ENCODE measurements around the gene MAGED2. TPM values are rescaled to one million over a fixed set of nuclear protein-coding genes. Genes with fewer than 3 reads are reported as not detected.
"Not testable (repeated sequence)": the region's sequence is repeated elsewhere in the genome, so short reads cannot be mapped to it uniquely, and the experiment has no call there.

MAGED2 gene
- total RNA-seq, 1 donor from 2014 or later, result 44.0 TPM

GRCh38 chrX:54824722-54825121 lies 17.2 kb downstream of the MAGED2 start:
- POLR2A ChIA-PET, result no interaction called here
- Mint-ChIP-seq H3K9me3 (no peaks in the 10 kb centered on the region), H3K27me3 (no peaks in the 10 kb centered on the region), H3K4me3 (no peak overlapping the region), H3K27ac (no peak overlapping the region), H3K4me1 (no peaks in the 10 kb centered on the region), H3K36me3 (ENCODE audit: low read depth) (no peaks in the 10 kb centered on the region)
- no peak for DNase-seq
- CTCF ChIA-PET, result no interaction called here
- TF ChIP-seq, protein P1, sequence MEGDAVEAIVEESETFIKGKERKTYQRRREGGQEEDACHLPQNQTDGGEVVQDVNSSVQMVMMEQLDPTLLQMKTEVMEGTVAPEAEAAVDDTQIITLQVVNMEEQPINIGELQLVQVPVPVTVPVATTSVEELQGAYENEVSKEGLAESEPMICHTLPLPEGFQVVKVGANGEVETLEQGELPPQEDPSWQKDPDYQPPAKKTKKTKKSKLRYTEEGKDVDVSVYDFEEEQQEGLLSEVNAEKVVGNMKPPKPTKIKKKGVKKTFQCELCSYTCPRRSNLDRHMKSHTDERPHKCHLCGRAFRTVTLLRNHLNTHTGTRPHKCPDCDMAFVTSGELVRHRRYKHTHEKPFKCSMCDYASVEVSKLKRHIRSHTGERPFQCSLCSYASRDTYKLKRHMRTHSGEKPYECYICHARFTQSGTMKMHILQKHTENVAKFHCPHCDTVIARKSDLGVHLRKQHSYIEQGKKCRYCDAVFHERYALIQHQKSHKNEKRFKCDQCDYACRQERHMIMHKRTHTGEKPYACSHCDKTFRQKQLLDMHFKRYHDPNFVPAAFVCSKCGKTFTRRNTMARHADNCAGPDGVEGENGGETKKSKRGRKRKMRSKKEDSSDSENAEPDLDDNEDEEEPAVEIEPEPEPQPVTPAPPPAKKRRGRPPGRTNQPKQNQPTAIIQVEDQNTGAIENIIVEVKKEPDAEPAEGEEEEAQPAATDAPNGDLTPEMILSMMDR (IDR thresholded peaks at IDR 0.05), result no peak
- no peak for ATAC-seq (ENCODE audit: low read depth)
- intact Hi-C loops (cut with micrococcal nuclease), result no loop called here

DNA sequence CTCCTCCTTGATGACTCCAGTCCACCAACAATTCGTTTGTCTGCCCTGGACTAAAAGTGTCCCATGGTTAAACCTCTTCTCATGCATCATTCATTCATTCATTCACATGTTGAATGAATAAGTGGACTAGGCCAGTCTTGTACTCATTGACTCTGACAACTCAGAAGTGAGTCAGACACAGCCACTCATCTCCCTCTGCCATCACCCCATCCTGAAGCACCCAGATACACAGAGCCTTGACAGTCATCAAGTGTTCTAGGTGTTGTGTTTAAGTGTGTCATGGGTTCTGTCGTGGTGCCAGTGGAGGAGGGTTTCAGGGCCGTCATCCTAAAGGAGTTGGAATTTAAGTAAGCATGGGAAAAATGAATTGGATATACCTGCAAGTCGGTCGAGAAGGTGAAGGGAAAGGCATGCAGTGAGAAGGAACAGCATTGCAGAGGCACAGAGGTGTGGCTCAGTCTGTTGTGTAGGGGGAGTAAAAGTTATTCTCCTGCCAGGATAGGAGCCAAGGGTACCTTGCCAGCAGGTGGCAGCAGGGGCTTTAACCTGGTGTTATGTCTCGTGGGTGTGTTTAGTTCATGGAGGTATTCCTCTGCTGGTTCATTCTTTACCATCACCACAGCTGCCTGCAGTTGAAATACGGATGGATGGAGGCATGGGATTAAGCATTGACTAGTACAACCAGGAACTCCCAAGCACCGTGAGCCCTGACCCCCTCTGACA lies 18.3 kb downstream of the MAGED2 start:
- ChIA-PET CTCF (no interaction called here), POLR2A (no interaction called here)
- intact Hi-C loops (cut with micrococcal nuclease), result loop anchor here (1.0 kb wide), 1 partner anchor 231 kb away; no protein-coding TSS in a partner anchor
- DNase-seq, result no peak
- peak; percentile 45 for ATAC-seq (ENCODE audit: low read depth)
- H3K27me3 Mint-ChIP-seq, result no peaks in the 10 kb centered on the region
- H3K36me3 Mint-ChIP-seq (ENCODE audit: low read depth), result no peaks in the 10 kb centered on the region
- TF ChIP-seq, protein P1 (IDR thresholded peaks at IDR 0.05), result no peak
- no peaks in the 10 kb centered on the region for H3K4me1 Mint-ChIP-seq
- no peaks in the 10 kb centered on the region for H3K9me3 Mint-ChIP-seq
- no peak overlapping the region for H3K27ac Mint-ChIP-seq
- no peak overlapping the region for H3K4me3 Mint-ChIP-seq

GRCh38 chrX:54826598-54826997 lies 19.1 kb downstream of the MAGED2 start:
- ATAC-seq (ENCODE audit: low read depth), result no peak

GRCh38 chrX:54838583-54838982 lies 31.0 kb downstream of the MAGED2 start:
- H3K9me3 Mint-ChIP-seq, result no peaks in the 10 kb centered on the region
- no peak overlapping the region for H3K27ac Mint-ChIP-seq
- H3K27me3 Mint-ChIP-seq, result peaks cover 1% of the 10 kb centered on the region
- CTCF ChIA-PET, result no interaction called here
- DNase-seq, result no peak
- intact Hi-C loops (cut with micrococcal nuclease), result no loop called here
- TF ChIP-seq, protein P1 (IDR thresholded peaks at IDR 0.05), result no peak
- no peaks in the 10 kb centered on the region for H3K36me3 Mint-ChIP-seq (ENCODE audit: low read depth)
- ATAC-seq (ENCODE audit: low read depth), result no peak
- POLR2A ChIA-PET, result no interaction called here
- no peaks in the 10 kb centered on the region for H3K4me1 Mint-ChIP-seq
- H3K4me3 Mint-ChIP-seq, result no peak overlapping the region

More at GRCh38 chrX:54826598-54826997, 19.1 kb downstream of the MAGED2 start:
- ChIA-PET POLR2A (no interaction called here), CTCF (no interaction called here)
- intact Hi-C loops (cut with micrococcal nuclease), result loop anchor here (1.0 kb wide), 1 partner anchor 231 kb away; no protein-coding TSS in a partner anchor
- no peaks in the 10 kb centered on the region for H3K36me3 Mint-ChIP-seq (ENCODE audit: low read depth)
- H3K27me3 Mint-ChIP-seq, result no peaks in the 10 kb centered on the region
- DNase-seq, result no peak
- no peaks in the 10 kb centered on the region for H3K4me1 Mint-ChIP-seq
- H3K4me3 Mint-ChIP-seq, result no peak overlapping the region
- TF ChIP-seq, protein P1 (IDR thresholded peaks at IDR 0.05), result no peak
- H3K27ac Mint-ChIP-seq, result no peak overlapping the region
- no peaks in the 10 kb centered on the region for H3K9me3 Mint-ChIP-seq

GRCh38 chrX:54841184-54841874 lies 33.8 kb downstream of the MAGED2 start:
- POLR2A ChIA-PET; intact Hi-C loops (cut with micrococcal nuclease); CTCF ChIA-PET; H3K4me3 Mint-ChIP-seq; H3K36me3 Mint-ChIP-seq (ENCODE audit: low read depth); H3K4me1 Mint-ChIP-seq; H3K27me3 Mint-ChIP-seq; H3K9me3 Mint-ChIP-seq; DNase-seq; H3K27ac Mint-ChIP-seq; ATAC-seq (ENCODE audit: low read depth): not testable (repeated sequence)

All from activated B cell treated with CpG ODN at 0.5 μM for 24 hours (primary cell).